ENCODE results near the gene SCARF2. TPM values are rescaled to one million over a fixed set of nuclear protein-coding genes. Genes with fewer than 3 reads are reported as not detected.
A peak's percentile ranks its signal among the peaks of the same experiment; 100 is the strongest.
"Not testable (repeated sequence)": the region's sequence is repeated elsewhere in the genome, so short reads cannot be mapped to it uniquely, and the experiment has no call there.

SCARF2 gene
- total and polyA plus RNA-seq, 4 donors = 8.5 to 35.4 (median 27.8) TPM

DNA sequence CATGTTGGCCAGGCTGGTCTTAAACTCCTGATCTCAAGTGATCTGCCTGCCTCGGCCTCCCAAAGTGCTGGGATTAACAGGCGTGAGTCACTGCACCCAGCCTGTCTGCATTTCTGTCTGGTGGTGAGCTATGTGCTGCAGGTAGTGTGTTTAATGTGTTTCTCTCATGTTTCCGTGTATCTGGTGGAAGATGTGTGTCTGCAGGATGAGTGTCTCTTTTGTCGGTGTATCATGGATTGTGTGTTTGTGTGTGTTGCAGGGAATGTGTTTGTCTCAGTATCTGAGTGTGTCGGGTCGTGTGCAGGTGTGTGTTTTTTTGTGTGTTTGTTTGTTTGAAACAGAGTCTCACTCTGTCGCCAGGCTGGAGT is 16.1 kb downstream of the SCARF2 start:
- DNase-seq (peak; percentile 9 to 35), ATAC-seq (ENCODE audit: low FRiP score) (no peak)
- Histone ChIP-seq H3K9me3 (ENCODE audit: control insufficient read depth, low read length) (no peaks in the 10 kb centered on the region), H3K27ac (ENCODE audit: low read depth in 1 of 2, low read length in 2 of 2) (no peak overlapping the region), H3K36me3 (ENCODE audit: control insufficient read depth in 1 of 2, insufficient read depth in 2 of 2, low read length in 1 of 2) (no peaks in the 10 kb centered on the region), H3K27me3 (ENCODE audit: control insufficient read depth in 1 of 2, insufficient read depth in 2 of 2, low read length in 1 of 2) (no peaks in the 10 kb centered on the region), H3K4me1 (ENCODE audit: control insufficient read depth in 1 of 2, insufficient read depth in 2 of 2, low read length in 2 of 2) (no peaks in the 10 kb centered on the region), H3K4me3 (ENCODE audit: low read length in 2 of 2) (no peak overlapping the region)
- 92 to 93% methylated on average over 7 of the region's 7 CpGs for WGBS, 2 donors
- intact Hi-C loops (cut with DNase I) = no loop called here

DNA sequence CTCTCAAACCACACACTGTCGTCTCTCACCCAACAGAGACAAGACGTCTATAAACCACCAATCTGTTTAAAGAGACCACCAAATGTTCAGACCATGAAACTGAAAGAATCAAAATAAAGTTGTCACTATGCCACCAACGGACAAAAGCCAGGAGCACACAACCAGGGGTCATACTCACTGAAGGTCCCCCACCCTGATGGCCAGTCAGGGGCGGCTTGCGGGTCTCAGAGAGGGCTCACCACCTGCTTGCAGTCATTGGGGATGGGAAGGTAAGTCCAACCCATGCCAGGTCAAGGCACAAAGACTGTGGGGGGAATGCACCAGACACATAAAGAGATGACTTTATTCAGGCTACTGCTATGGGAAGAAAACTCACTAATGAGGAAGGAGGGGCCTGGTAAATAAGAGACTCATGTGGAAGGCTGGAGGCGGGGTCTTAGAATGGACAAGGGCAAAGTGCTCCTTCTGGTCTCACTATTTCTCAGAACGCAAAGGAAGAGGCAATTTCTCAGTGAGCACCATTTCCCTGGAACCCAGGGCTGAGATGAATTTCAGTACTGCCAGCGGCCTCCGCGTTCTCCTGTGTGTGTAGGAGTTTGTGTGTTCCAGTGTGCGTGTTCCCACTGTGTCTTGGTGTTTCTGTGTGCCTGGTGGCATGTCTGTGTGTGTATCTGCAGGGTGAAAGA is 17.3 kb downstream of the SCARF2 start:
- Histone ChIP-seq H3K4me1 (ENCODE audit: control insufficient read depth in 1 of 2, insufficient read depth in 2 of 2, low read length in 2 of 2) (no peaks in the 10 kb centered on the region), H3K4me3 (ENCODE audit: low read length in 2 of 2) (no peak overlapping the region), H3K36me3 (ENCODE audit: control insufficient read depth in 1 of 2, insufficient read depth in 2 of 2, low read length in 1 of 2) (no peaks in the 10 kb centered on the region), H3K27me3 (ENCODE audit: control insufficient read depth in 1 of 2, insufficient read depth in 2 of 2, low read length in 1 of 2) (no peaks in the 10 kb centered on the region), H3K9me3 (ENCODE audit: control insufficient read depth, low read length) (no peaks in the 10 kb centered on the region), H3K27ac (ENCODE audit: low read depth in 1 of 2, low read length in 2 of 2) (no peak overlapping the region)
- peak; percentile 23 to 42 for DNase-seq
- intact Hi-C loops (cut with DNase I) = no loop called here
- 94% methylated on average over 11 of the region's 11 CpGs for WGBS, 2 donors
- ATAC-seq (ENCODE audit: low FRiP score) = no peak

DNA sequence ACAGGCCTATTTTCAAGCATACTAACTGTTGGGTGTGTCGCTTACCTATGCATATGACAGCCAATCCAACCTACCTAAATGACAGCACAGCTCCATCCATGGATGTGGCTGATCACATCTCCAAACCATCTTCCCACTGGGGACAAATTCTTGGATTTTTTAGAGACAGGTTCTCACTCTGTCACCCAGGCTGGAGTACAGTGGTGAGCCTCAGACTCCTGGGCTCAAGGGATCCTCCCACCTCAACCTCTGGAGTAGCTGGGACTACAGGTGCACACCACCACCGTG is 18.0 kb downstream of the SCARF2 start:
- no peak overlapping the region for H3K27ac ChIP-seq (ENCODE audit: low read depth in 1 of 2, low read length in 2 of 2)
- intact Hi-C loops (cut with DNase I) = loop anchor here (2.0 to 10.0 kb wide), 2 partner anchors 77 to 275 kb away; no protein-coding TSS in a partner anchor
- DNase-seq = peak; percentile 1 to 3
- no peaks in the 10 kb centered on the region for H3K36me3 ChIP-seq (ENCODE audit: control insufficient read depth in 1 of 2, insufficient read depth in 2 of 2, low read length in 1 of 2)
- H3K27me3 ChIP-seq (ENCODE audit: control insufficient read depth in 1 of 2, insufficient read depth in 2 of 2, low read length in 1 of 2) = no peaks in the 10 kb centered on the region
- no peaks in the 10 kb centered on the region for H3K9me3 ChIP-seq (ENCODE audit: control insufficient read depth, low read length)
- H3K4me3 ChIP-seq (ENCODE audit: low read length in 2 of 2) = no peak overlapping the region
- ATAC-seq (ENCODE audit: low FRiP score) = no peak
- no peaks in the 10 kb centered on the region for H3K4me1 ChIP-seq (ENCODE audit: control insufficient read depth in 1 of 2, insufficient read depth in 2 of 2, low read length in 2 of 2)
- WGBS, 2 donors = 91 to 94% methylated on average over 2 of the region's 2 CpGs

DNA sequence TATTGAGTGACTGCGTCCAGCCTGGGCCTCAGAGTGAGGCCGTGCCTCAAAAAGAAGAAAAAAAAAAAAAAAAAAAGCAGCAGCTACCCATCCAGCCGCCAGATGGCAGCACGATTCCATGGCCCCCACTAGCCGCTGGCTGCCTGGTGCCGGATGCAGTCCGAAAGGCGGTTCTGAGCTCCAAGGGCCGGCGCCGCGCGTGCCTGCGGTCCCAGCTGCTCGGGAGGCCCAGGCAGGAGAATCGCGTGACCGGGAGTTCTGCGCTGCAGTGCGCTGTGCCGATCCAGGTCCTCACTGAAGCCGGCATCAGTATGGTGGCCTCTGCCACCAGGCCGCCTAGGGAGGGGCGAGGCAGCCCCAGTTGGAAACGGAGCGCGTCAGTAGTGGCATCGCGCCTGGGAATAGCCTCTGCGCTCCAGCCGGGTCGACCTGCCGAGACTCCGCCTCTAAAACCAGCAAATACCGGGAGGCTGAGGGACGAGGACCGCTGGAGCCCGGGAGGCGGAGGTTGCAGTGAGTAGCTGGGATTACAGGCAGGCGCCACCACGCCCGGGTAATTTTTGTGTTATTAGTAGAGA is 19.3 kb downstream of the SCARF2 start:
- H3K36me3 ChIP-seq (ENCODE audit: control insufficient read depth in 1 of 2, insufficient read depth in 2 of 2, low read length in 1 of 2) = no peaks in the 10 kb centered on the region
- no peaks in the 10 kb centered on the region for H3K9me3 ChIP-seq (ENCODE audit: control insufficient read depth, low read length)
- H3K4me1 ChIP-seq (ENCODE audit: control insufficient read depth in 1 of 2, insufficient read depth in 2 of 2, low read length in 2 of 2) = no peaks in the 10 kb centered on the region
- H3K27ac ChIP-seq (ENCODE audit: low read depth in 1 of 2, low read length in 2 of 2) = no peak overlapping the region
- 10% methylated on average over 42 of the region's 42 CpGs for WGBS, 2 donors
- ATAC-seq (ENCODE audit: low FRiP score) = peak; percentile 95
- no peaks in the 10 kb centered on the region for H3K27me3 ChIP-seq (ENCODE audit: control insufficient read depth in 1 of 2, insufficient read depth in 2 of 2, low read length in 1 of 2)
- no peak overlapping the region for H3K4me3 ChIP-seq (ENCODE audit: low read length in 2 of 2)
- peak; percentile 88 to 95 for DNase-seq
- intact Hi-C loops (cut with DNase I) = loop anchor here (1.0 to 10.0 kb wide), 4 partner anchors 38 to 277 kb away; no protein-coding TSS in a partner anchor

DNA sequence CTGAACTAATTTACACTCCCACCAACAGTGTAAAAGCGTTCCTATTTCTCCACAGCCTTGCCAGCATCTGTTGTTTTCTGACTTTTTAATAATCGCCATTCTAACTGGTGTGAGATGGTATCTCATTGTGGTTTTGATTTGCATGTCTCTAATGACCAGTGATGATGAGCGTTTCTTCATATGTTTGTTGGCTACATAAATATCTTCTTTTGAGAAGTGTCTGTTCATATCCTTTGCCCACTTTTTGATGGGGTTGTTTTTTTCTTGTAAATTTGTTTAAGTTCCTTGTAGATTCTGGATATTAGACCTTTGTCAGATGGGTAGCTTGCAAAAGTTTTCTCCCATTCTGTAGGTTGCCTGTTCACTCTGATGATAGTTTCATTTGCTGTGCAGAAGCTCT is 21.9 kb downstream of the SCARF2 start:
- not testable (repeated sequence) for H3K4me3 ChIP-seq (ENCODE audit: low read length in 2 of 2); H3K9me3 ChIP-seq (ENCODE audit: control insufficient read depth, low read length); H3K4me1 ChIP-seq (ENCODE audit: control insufficient read depth in 1 of 2, insufficient read depth in 2 of 2, low read length in 2 of 2); ATAC-seq (ENCODE audit: low FRiP score); DNase-seq; H3K27me3 ChIP-seq (ENCODE audit: control insufficient read depth in 1 of 2, insufficient read depth in 2 of 2, low read length in 1 of 2); H3K27ac ChIP-seq (ENCODE audit: low read depth in 1 of 2, low read length in 2 of 2); H3K36me3 ChIP-seq (ENCODE audit: control insufficient read depth in 1 of 2, insufficient read depth in 2 of 2, low read length in 1 of 2)
- intact Hi-C loops (cut with DNase I) = loop anchor here in 1 of 2 donors (10.0 kb wide), 1 partner anchor 279 kb away; no protein-coding TSS in a partner anchor
- WGBS, 2 donors = 87 to 89% methylated on average over 3 of the region's 3 CpGs

DNA sequence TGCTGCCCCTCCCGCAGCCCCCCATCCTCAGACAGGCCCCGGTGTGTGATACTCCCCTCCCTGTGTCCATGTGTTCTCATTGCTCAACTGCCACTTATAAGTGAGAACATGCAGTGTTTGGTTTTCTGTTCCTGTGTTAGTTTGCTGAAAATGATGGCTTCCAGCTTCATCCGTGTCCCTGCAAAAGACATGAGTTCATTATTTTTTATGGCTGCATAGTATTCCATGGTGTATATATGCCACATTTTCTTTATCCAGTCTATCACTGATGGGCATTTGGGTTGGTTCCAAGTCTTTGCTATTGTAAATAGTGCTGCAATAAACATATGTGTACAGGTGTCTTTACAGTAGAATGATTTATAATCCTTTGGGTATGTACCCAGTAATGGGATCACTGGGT is 22.4 kb downstream of the SCARF2 start:
- not testable (repeated sequence) for H3K9me3 ChIP-seq (ENCODE audit: control insufficient read depth, low read length); H3K27me3 ChIP-seq (ENCODE audit: control insufficient read depth in 1 of 2, insufficient read depth in 2 of 2, low read length in 1 of 2); ATAC-seq (ENCODE audit: low FRiP score); H3K4me1 ChIP-seq (ENCODE audit: control insufficient read depth in 1 of 2, insufficient read depth in 2 of 2, low read length in 2 of 2); H3K36me3 ChIP-seq (ENCODE audit: control insufficient read depth in 1 of 2, insufficient read depth in 2 of 2, low read length in 1 of 2); H3K4me3 ChIP-seq (ENCODE audit: low read length in 2 of 2); H3K27ac ChIP-seq (ENCODE audit: low read depth in 1 of 2, low read length in 2 of 2)
- 86 to 90% methylated on average over 3 of the region's 3 CpGs for WGBS, 2 donors
- peak in 1 of 2 donors; percentile 31 for DNase-seq
- intact Hi-C loops (cut with DNase I) = loop anchor here in 1 of 2 donors (10.0 kb wide), 1 partner anchor 280 kb away; no protein-coding TSS in a partner anchor

DNA sequence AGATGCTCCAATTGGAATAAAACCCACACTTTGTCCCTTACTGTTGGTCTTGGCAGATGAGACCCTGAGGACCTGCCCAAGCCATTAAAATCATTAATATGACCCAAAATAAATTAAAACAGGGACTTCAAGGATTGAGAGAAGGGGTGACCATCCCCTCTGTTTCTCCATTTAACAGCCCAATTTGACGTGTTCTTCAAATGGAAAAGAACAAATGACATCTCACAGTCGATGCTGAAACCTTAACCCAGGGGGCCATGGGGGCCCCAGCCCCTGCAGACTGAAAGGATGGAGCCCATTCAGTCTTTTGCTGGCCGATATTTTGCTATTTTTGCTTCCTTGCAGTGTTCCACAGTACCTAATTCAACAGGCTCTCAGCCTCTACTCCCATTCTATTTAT is 23.2 kb downstream of the SCARF2 start:
- H3K27ac ChIP-seq (ENCODE audit: low read depth in 1 of 2, low read length in 2 of 2) = no peak overlapping the region
- WGBS, 2 donors = 60 to 61% methylated on average over 3 of the region's 3 CpGs
- no peaks in the 10 kb centered on the region for H3K36me3 ChIP-seq (ENCODE audit: control insufficient read depth in 1 of 2, insufficient read depth in 2 of 2, low read length in 1 of 2)
- DNase-seq (peak in 1 of 2 donors; percentile 25), ATAC-seq (ENCODE audit: low FRiP score) (no peak)
- H3K27me3 ChIP-seq (ENCODE audit: control insufficient read depth in 1 of 2, insufficient read depth in 2 of 2, low read length in 1 of 2) = no peaks in the 10 kb centered on the region
- H3K4me1 ChIP-seq (ENCODE audit: control insufficient read depth in 1 of 2, insufficient read depth in 2 of 2, low read length in 2 of 2) = no peaks in the 10 kb centered on the region
- H3K4me3 ChIP-seq (ENCODE audit: low read length in 2 of 2) = no peak overlapping the region
- intact Hi-C loops (cut with DNase I) = loop anchor here in 1 of 2 donors (10.0 kb wide), 1 partner anchor 280 kb away; no protein-coding TSS in a partner anchor
- no peaks in the 10 kb centered on the region for H3K9me3 ChIP-seq (ENCODE audit: control insufficient read depth, low read length)

DNA sequence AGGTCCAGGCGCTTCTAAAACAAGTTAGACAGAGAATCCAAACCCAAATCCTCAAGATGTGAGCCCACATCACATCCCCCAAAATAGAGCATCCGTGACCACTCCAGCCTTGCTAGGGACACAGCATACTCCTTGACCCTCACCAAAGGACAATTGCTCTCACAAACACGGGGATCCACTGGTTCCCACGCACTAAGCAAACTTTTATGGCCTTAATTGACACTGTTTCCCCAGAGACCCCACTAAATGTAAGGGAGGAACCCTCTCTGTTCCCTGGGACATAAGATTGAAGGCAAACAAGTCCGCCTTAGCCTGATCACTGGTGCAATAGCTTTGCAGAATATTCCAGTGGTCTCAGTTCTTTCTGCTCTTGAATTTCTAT is 23.6 kb downstream of the SCARF2 start:
- Histone ChIP-seq H3K36me3 (ENCODE audit: control insufficient read depth in 1 of 2, insufficient read depth in 2 of 2, low read length in 1 of 2) (no peaks in the 10 kb centered on the region), H3K9me3 (ENCODE audit: control insufficient read depth, low read length) (no peaks in the 10 kb centered on the region), H3K4me3 (ENCODE audit: low read length in 2 of 2) (no peak overlapping the region), H3K4me1 (ENCODE audit: control insufficient read depth in 1 of 2, insufficient read depth in 2 of 2, low read length in 2 of 2) (no peaks in the 10 kb centered on the region), H3K27ac (ENCODE audit: low read depth in 1 of 2, low read length in 2 of 2) (no peak overlapping the region), H3K27me3 (ENCODE audit: control insufficient read depth in 1 of 2, insufficient read depth in 2 of 2, low read length in 1 of 2) (no peaks in the 10 kb centered on the region)
- peak in 1 of 2 donors; percentile 21 for DNase-seq
- 83 to 90% methylated on average over 5 of the region's 5 CpGs for WGBS, 2 donors
- intact Hi-C loops (cut with DNase I) = loop anchor here in 1 of 2 donors (10.0 kb wide), 1 partner anchor 281 kb away; no protein-coding TSS in a partner anchor
- ATAC-seq (ENCODE audit: low FRiP score) = no peak

Data from aorta (tissue), 5 donors.